SU-DHL-6 (cell line): ENCODE results near the gene SNAPIN.
"Not testable (repeated sequence)": the region's sequence is repeated elsewhere in the genome, so short reads cannot be mapped to it uniquely, and the experiment has no call there.

Experiments used
- H2AFZ ChIP-seq: fragments of 200-600 bp; sonication (generic); 2 replicates; pipeline ENCODE4 v1.6.1; 2014; ENCODE audit warnings: low read depth, mild to moderate bottlenecking, moderate library complexity, mixed read lengths, antibody characterized with exemption, low read length; ENCODE audit not compliant: severe bottlenecking
- H3F3A ChIP-seq: fragments of 200-600 bp; shearing (Covaris generic); 2 replicates; pipeline ENCODE4 v1.6.0; 2016; ENCODE audit warnings: antibody characterized with exemption, mild to moderate bottlenecking; ENCODE audit not compliant: insufficient read depth
- H3K27ac ChIP-seq: fragments of 200-600 bp; sonication (generic); 2 replicates; pipeline ENCODE4 v1.5.1; 2016; ENCODE audit warnings: low read depth, mild to moderate bottlenecking, low read length, moderate library complexity, mixed read lengths
- H3K27me3 ChIP-seq: fragments of 200-600 bp; sonication (generic), shearing (Covaris generic); 2 replicates; pipeline ENCODE4 v1.6.0; 2014; ENCODE audit warnings: mild to moderate bottlenecking, low read length
- H3K36me3 ChIP-seq: fragments of 200-600 bp; sonication (generic); 2 replicates; pipeline ENCODE4 v1.6.1; 2014; ENCODE audit warnings: mild to moderate bottlenecking, low read length, mixed read lengths
- H3K4me2 ChIP-seq: fragments of 300-600, 200-600 bp; shearing (Covaris generic), sonication (generic); 2 replicates; pipeline ENCODE4 v1.6.0; 2014; ENCODE audit warnings: low read length, low read depth, mild to moderate bottlenecking; ENCODE audit not compliant: poor library complexity, severe bottlenecking
- H3K4me3 ChIP-seq: fragments of 200-600 bp; sonication (generic); 2 replicates; pipeline ENCODE4 v1.5.1; 2014; ENCODE audit warnings: antibody characterized with exemption, low read length, mild to moderate bottlenecking, mixed read lengths; ENCODE audit not compliant: insufficient read depth, poor library complexity, severe bottlenecking
- H3K79me2 ChIP-seq: fragments of 200-600 bp; sonication (generic); 2 replicates; pipeline ENCODE4 v1.6.1; 2014; ENCODE audit warnings: mild to moderate bottlenecking, low read length, moderate library complexity; ENCODE audit not compliant: insufficient read depth
- H3K9ac ChIP-seq: fragments of 200-600 bp; sonication (generic); 2 replicates; pipeline ENCODE4 v1.7.0; 2014; ENCODE audit warnings: mild to moderate bottlenecking, low read length
- H3K9me2 ChIP-seq: fragments of 200-600 bp; sonication (generic); replicated peaks from 2 replicates; pipeline ENCODE4 v1.6.1; 2014; ENCODE audit warnings: low read length; ENCODE audit not compliant: insufficient read depth
- H3K9me3 ChIP-seq: fragments of 200-600 bp; sonication (generic); 2 replicates; pipeline ENCODE4 v1.6.1; 2014; ENCODE audit warnings: low read length, mixed read lengths; ENCODE audit not compliant: insufficient read depth
- H4K20me1 ChIP-seq: fragments of 200-600 bp; sonication (generic); 2 replicates; pipeline ENCODE4 v1.6.1; 2014; ENCODE audit warnings: low read depth, mild to moderate bottlenecking, antibody characterized with exemption, low read length, moderate library complexity, mixed read lengths
- EZH2phosphoT487 ChIP-seq: fragments of 200-600 bp; sonication (generic), shearing (Covaris generic); conservative IDR thresholded peaks from 2 replicates; pipeline ENCODE4 v1.6.1; 2018; ENCODE audit warnings: mild to moderate bottlenecking, antibody characterized with exemption, low read length, moderate library complexity, mixed read lengths
- TF ChIP-seq, protein P1 (sequence below): fragments of 200-600 bp; sonication (generic); IDR thresholded peaks from one replicate; pipeline ENCODE4 v1.5.1; 2017; ENCODE audit warnings: antibody characterized with exemption, mild to moderate bottlenecking, low read length, moderate library complexity; ENCODE audit not compliant: insufficient read depth, poor library complexity, severe bottlenecking

SNAPIN gene

GRCh38 chr1:153663211-153663610, 4.7 kb downstream of the SNAPIN start:
- Histone ChIP-seq H3F3A (peaks cover 42% of the 10 kb centered on the region), H3K79me2 (peaks cover 19% of the 10 kb centered on the region), H3K27me3 (no peaks in the 10 kb centered on the region), H2AFZ (no peak overlapping the region), H3K4me3 (no peak overlapping the region), H3K9ac (no peak overlapping the region), H3K27ac (no peak overlapping the region), H3K4me2 (no peak overlapping the region), H3K9me3 (no peaks in the 10 kb centered on the region), H3K36me3 (peaks cover 48% of the 10 kb centered on the region), H3K9me2 (no peaks in the 10 kb centered on the region), H4K20me1 (no peaks in the 10 kb centered on the region)
- no peak for TF ChIP-seq EZH2phosphoT487
- TF ChIP-seq, protein P1, sequence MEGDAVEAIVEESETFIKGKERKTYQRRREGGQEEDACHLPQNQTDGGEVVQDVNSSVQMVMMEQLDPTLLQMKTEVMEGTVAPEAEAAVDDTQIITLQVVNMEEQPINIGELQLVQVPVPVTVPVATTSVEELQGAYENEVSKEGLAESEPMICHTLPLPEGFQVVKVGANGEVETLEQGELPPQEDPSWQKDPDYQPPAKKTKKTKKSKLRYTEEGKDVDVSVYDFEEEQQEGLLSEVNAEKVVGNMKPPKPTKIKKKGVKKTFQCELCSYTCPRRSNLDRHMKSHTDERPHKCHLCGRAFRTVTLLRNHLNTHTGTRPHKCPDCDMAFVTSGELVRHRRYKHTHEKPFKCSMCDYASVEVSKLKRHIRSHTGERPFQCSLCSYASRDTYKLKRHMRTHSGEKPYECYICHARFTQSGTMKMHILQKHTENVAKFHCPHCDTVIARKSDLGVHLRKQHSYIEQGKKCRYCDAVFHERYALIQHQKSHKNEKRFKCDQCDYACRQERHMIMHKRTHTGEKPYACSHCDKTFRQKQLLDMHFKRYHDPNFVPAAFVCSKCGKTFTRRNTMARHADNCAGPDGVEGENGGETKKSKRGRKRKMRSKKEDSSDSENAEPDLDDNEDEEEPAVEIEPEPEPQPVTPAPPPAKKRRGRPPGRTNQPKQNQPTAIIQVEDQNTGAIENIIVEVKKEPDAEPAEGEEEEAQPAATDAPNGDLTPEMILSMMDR, result no peak

GRCh38 chr1:153667439-153667838, 8.9 kb downstream of the SNAPIN start:
- Histone ChIP-seq H3K9me2 (no peaks in the 10 kb centered on the region), H3K27me3 (no peaks in the 10 kb centered on the region), H4K20me1 (no peaks in the 10 kb centered on the region), H3K79me2 (peaks cover 32% of the 10 kb centered on the region), H3K36me3 (peaks cover 41% of the 10 kb centered on the region), H3F3A (peaks cover 27% of the 10 kb centered on the region), H3K4me3 (no peak overlapping the region), H3K27ac (no peak overlapping the region), H3K9me3 (no peaks in the 10 kb centered on the region), H2AFZ (no peak overlapping the region), H3K9ac (no peak overlapping the region), H3K4me2 (no peak overlapping the region)
- TF ChIP-seq, protein P1, result no peak
- TF ChIP-seq EZH2phosphoT487, result no peak

- not testable (repeated sequence) for H3K27ac ChIP-seq, H3K9ac ChIP-seq, H3K9me3 ChIP-seq, H3K4me3 ChIP-seq, H3K4me2 ChIP-seq, H4K20me1 ChIP-seq, H3K9me2 ChIP-seq, H3K27me3 ChIP-seq, H2AFZ ChIP-seq
- H3K79me2 ChIP-seq, result peaks cover 32% of the 10 kb centered on the region
- H3K36me3 ChIP-seq, result peaks cover 30% of the 10 kb centered on the region
- H3F3A ChIP-seq, result peaks cover 14% of the 10 kb centered on the region
Measured at GRCh38 chr1:153668672-153669071, 10.2 kb downstream of the SNAPIN start.

GRCh38 chr1:153669606-153670005, 11.1 kb downstream of the SNAPIN start:
- peaks cover 25% of the 10 kb centered on the region for H3K36me3 ChIP-seq
- TF ChIP-seq, protein P1, result no peak
- no peak for TF ChIP-seq EZH2phosphoT487
- no peaks in the 10 kb centered on the region for H3K9me2 ChIP-seq
- H3K4me2 ChIP-seq, result peak overlapping the region; percentile 64
- peak overlapping the region; percentile 86 for H3K9ac ChIP-seq
- no peak overlapping the region for H3K27ac ChIP-seq
- no peaks in the 10 kb centered on the region for H3K9me3 ChIP-seq
- H3F3A ChIP-seq, result peaks cover 8% of the 10 kb centered on the region; the same call in 1 of the 2 replicates
- H3K4me3 ChIP-seq, result peak overlapping the region; percentile 84
- no peaks in the 10 kb centered on the region for H3K27me3 ChIP-seq
- no peaks in the 10 kb centered on the region for H4K20me1 ChIP-seq
- H2AFZ ChIP-seq, result no peak overlapping the region
- peaks cover 32% of the 10 kb centered on the region for H3K79me2 ChIP-seq
